MV-4-11 (cell line): Measurements from ENCODE around the gene KNG1.
A peak's percentile ranks its signal among the peaks of the same experiment; 100 is the strongest.

Experiments used
- DNase-seq: peaks from one replicate; lab custom pipeline; 2025; lab: John Stamatoyannopoulos, UW

The KNG1 gene

DNA sequence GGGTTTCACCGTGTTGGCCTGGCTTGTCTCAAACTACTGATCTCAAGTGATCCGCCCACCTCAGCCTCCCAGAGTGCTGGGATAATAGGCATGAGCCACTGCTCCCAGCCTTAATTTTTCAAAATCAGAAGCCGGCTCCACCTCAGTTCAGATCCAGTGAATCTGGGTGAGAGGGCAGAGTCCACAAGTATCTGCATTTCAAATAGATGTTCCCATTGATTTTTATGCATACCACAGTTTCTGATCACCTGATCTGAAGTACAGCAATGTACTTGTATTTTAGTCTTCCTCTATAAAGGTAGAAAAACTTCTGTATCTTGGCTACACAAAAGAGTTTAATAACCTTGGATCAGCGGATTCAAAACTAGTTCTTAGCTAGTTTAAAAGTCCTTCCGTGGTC lies 62.0 kb downstream of the KNG1 start:
- no peak for DNase-seq

DNA sequence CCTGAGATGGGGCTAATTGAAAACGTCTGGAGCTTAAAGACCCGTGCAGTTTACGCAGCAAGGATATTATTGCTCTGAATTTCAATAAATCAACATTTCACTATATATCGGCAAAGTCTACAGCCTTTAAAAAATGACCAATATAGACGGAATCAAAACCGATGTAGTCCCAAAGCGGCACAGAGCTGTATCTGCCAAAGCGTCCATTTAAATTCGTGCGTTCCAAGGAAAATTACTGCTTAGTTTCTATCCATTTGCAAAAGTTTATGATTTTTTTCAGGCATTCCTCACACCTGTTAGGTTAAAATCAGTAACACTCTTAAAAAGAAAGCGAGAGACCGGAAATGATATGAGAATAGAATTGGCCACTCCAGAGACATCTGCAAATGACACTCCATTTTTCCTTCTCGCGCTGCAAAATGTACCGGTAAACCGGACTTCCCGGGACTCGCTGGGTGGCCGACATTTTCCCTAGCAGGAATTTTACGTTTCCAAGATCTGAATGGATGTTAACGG lies 65.4 kb downstream of the KNG1 start:
- no peak for DNase-seq

DNA sequence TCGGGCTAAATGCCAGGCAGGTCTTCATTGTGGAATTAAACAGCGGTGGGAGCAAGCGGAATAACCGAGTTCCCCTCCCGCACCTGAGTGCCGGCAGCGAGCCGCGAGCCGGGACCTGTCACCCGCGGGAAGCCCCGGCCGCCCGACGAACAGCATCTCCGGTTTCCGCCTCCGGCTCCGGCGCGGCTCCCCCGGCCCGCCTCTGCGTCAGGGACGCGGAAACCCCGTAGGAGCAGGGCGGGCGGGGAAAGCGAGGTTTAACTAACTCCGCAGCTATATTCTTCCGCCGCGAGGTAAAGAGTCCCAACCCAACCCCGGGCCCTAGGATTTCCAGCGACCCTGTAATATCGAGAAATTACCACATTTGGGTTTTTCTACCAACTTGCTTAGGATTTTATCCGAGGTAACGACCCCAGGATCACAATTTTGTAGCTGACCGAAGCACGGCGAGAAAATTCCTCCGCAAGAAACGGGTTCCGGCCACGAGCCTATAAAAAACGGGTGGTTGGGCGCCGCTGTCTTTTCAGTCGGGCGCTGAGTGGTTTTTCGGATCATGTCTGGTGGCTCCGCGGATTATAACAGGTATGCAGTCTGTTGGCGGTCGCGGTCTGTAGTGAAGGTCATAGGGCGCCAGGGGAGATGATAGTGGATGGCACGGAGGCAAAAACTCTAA lies 66.0 kb downstream of the KNG1 start, which contains the start of gene EIF4A2:
Gene EIF4A2, plus strand, starts transcription at position 520 of the 673 bp plus-strand sequence. Its CDS starts 34 bp downstream, at position 554.
- peak; percentile 72 for DNase-seq

DNA sequence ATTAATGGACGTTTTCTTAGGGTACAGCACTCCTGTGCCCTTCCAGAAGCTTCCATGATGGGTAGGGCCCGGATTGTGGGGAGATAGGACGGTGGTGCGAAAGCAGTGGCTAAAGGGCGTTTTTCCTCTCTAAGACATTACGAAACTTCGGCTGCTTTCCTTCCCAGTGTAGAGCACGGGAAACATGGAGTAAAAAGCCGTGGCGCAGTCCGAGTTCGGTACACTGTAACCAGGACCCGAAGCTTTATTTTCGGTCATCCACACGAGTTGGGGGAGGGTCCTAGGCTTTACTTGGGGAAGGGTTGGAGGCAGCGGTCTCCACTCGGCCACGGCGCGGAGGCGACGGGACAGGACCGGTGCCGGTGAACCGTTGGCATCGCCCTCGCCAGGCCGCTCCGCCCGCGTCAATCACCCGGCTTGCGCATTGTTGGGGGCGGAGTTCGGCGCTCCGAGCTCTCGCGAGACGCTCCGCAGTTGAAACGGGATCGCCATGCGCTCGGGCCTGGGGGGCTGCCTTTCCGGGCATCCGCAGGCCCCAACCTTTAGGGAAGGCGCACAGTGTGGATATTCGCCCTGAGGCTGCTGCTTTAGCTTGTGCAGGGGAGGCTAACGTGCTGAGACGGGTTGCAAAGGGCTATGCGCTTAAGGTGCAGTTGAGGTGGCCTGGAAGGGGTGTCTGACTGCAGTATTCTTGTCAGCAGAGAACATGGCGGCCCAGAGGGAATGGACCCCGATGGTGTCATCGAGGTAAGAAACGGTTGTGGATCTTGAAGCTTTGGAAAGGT lies 66.8 kb downstream of the KNG1 start:
- DNase-seq = peak; percentile 43

DNA sequence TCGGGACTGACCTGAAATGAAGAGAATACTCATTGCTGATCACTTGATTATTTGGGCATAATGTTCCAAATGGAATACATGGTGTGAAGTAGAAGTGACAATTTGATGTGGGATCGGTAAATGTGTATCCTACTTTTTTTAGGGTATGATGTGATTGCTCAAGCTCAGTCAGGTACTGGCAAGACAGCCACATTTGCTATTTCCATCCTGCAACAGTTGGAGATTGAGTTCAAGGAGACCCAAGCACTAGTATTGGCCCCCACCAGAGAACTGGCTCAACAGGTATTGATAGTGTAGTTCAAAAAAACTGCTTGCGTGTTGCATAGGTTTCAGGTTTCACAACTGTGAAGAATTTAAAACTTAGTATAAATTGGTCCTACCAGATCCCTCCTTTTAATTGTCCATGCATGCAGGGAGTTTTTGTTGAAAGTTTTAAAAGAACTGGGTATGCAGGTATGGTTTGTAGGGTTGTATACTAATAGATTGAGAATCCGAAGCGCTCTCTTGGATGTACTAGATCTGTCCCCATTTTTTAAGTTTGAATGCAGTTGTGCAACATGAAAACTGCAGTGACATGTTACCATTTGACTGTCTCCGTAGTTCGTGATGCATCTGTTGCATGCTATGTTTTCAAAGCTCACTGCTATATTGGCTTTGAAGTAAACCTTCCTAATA lies 67.8 kb downstream of the KNG1 start:
- DNase-seq = no peak

DNA sequence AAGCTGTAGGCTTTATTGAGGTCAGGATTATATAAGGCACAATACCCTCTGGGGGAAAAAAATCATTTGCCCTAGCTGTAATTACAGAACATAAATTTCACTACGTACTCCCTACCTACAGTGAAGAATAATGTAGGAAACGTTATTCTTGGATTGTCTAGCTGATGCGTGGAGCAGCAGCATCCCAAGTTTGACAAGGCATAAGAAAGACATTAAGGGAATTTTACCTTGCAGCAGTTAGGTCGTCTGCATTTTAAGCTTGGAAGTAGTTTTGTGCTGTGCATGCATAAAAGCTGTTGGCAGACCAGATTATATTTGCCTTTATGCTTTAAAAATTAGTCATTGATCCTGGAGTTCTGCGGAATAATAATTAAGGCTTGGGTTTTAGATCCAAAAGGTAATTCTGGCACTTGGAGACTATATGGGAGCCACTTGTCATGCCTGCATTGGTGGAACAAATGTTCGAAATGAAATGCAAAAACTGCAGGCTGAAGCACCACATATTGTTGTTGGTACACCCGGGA lies 68.4 kb downstream of the KNG1 start:
- no peak for DNase-seq

DNA sequence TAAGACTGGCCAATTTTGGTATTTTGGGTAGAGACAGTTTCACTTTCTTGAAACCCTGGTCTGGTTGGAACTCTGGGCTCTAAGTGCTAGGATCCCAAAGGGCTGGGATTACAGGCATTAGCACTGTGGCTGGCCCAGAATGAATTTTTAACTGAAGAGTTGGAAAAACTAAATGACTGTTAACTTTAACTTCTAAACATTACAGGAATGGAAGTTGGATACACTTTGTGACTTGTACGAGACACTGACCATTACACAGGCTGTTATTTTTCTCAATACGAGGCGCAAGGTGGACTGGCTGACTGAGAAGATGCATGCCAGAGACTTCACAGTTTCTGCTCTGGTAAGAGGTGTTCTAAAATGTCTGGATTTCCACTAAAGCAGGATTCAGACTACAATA lies 69.8 kb downstream of the KNG1 start:
- no peak for DNase-seq

DNA sequence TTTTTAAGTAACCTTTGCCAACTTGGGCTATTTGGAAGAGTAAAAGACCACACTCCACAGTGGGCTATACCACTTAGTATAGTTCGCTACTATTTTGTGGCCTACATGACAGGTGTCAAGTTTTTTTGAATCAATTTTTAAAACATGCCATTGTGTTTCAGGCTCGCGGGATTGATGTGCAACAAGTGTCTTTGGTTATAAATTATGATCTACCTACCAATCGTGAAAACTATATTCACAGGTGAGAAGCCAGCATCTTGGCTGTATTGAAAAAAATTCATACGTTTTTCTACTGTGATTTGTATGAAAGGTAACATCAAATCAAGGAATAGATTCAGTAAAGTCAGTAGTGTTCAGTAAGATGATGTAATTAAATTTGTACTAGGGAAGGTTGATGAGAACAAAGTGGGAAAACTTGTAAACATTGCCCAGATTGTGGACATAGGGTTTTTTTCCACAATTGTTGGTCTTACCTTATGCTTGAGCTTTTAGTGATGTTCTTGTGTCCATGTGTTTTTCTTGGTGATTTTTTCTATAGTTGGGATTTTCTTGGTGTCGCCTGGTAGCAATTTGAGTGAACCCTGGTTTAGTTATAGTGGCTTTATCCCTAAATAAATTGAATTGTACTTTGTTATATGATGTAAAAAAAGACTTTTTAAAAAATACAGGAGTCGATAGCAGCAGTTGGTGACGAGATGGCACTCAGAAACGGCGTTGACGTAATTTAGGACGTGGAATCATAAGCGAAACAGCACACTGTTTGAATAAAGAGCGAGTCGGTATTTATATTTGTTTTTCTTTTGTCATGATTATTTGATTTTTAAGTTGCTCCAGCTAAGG lies 70.7 kb downstream of the KNG1 start:
- no peak for DNase-seq

DNA sequence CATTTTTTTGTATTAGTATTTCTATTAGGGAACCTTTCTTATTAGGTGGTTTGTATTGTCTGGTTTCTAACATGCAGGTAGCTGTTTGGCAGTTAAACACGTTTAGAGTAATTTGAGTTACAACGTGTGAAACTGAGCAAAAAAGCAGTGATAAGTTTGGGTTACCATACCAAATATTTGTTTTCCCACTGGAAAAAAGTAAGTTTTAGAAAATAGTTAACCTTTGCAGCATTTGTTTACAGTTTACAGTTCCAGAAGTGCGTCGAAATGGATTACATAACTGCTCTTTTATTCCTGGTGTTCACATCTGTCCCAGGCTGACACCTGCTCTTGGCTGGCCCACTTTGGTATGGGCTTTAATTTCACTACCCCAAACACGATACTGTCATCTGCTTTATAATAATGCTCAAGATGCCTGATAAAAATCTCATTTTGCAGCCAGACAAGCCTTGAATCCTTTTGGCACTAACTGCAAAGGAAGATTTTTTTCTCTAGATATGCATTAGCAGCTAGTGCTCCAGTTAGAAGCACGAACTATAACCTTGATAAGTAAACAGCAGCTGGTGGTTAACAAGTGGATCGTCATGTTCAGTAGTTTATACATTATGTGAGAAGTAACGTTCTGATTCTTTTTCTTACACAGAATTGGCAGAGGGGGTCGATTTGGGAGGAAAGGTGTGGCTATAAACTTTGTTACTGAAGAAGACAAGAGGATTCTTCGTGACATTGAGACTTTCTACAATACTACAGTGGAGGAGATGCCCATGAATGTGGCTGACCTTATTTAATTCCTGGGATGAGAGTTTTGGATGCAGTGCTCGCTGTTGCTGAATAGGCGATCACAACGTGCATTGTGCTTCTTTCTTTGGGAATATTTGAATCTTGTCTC lies 71.6 kb downstream of the KNG1 start:
- no peak for DNase-seq

DNA sequence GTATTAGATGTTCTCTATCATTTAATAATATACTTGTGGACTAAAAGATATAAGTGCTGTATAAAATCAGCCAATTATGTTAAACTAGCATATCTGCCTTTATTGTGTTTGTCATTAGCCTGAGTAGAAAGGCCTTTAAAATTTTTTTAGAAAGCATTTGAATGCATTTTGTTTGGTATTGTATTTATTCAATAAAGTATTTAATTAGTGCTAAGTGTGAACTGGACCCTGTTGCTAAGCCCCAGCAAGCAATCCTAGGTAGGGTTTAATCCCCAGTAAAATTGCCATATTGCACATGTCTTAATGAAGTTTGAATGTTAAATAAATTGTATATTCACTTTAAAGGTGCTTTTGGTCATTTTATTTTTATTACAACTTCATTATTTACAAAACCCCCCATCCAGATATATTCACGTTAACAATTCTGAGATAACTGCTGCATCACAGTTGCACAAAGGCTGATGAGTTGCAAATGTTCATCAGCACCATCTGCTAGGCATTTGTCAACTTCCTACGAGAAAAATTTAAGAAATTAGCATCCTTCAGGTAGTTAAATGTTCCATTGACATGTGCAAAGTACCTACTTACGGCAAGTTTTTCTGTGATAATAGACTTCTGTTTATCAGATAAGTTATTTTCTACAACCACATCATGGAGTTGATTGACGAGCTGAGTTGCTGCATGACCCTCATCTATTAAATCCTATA lies 72.5 kb downstream of the KNG1 start:
- peak; percentile 53 for DNase-seq

DNA sequence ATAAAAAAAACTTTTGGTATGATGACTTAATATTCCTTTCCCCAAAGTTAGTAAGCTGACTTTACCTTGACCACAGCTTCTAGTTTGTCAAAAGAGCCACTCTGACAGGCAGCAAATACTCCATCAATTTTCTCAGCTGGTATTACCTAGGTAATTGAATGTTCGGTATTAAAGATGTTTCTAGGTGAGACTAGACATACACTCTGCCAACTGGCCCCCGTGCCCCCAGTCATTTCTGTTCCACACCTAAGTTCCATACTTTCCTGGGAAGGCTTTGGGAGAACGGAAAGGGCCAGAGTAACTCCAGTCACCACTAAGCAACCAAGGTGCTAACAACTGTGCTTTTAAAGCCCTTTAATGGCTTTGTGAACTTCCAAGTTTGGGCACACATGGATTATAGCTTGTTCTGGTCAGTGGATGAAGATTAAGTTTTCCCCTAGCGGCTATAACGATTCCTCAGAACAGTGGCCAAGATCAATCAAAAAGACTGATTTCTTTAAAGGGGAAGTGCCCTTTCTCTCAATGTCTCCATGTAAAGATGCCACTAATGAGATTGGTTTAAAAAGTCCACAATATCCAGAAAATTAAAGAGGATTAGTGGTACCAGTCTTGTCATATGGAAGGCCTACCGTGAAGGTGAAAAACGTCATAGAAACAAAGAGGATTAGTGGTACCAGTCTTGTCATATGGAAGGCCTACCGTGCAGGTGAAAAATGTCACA lies 73.3 kb downstream of the KNG1 start:
- DNase-seq = peak; percentile 68
